Cardiac fibroblast (primary cell): Measurements from ENCODE around the gene MICOS13.
A peak's percentile ranks its signal among the peaks of the same experiment; 100 is the strongest.
"Not testable (repeated sequence)": the region's sequence is repeated elsewhere in the genome, so short reads cannot be mapped to it uniquely, and the experiment has no call there.

Experiments used
- DNase-seq, 2 donors: peaks; one replicate each; pipeline versions ENCODE4 v3.0.0 to v3.0.0-alpha.2; 2010; ENCODE audit warnings: low read depth in 2 of 2
- H3K4me3 ChIP-seq, 2 donors: replicated peaks in 1 of 2; 1 replicate in 1 of 2; 2 replicates in 1 of 2; pipeline ENCODE4 v1.5.1; 2011; ENCODE audit warnings: low read depth in 2 of 2, low read length in 2 of 2, mild to moderate bottlenecking in 2 of 2, moderate library complexity in 1 of 2
- TF ChIP-seq, protein P1 (sequence below): IDR thresholded peaks from one replicate; pipeline ENCODE4 v1.5.1; 2011; ENCODE audit warnings: low read depth, mild to moderate bottlenecking, low read length, inconsistent platforms

MICOS13 gene

DNA sequence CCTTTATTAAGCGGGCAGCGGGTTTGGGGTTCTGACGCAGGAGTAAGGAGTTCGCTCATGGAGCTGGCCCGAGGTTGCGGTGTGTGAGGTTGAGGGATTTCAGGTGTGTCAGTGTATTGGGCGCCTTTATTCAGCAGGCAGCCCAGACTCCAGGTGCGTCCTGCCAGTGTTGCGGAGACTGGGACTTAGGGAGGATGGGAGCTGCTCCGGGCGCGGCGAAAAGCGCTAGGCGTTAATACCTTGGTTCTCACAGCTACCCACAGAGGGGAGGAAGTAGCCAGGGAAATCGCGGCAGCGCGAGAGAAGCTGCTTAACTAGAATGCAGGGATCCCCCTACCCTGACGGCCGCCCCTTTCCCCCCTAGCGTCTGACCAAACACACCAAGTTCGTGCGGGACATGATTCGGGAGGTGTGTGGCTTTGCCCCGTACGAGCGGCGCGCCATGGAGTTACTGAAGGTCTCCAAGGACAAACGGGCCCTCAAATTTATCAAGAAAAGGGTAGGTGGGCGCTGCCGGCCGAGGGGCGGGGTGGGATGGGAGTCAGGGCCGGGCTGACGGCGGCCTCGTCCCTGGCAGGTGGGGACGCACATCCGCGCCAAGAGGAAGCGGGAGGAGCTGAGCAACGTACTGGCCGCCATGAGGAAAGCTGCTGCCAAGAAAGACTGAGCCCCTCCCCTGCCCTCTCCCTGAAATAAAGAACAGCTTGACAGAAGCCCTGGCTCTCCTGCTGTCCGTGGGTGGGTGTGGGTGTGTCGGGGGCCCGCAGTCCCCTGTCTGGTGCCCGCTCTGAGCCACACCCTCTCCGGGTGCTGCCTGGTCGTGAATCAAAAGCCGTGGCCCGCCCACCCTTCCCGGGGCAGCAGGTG is 10.9 kb upstream of the MICOS13 start:
- peak overlapping the region; percentile 93 to 96 for H3K4me3 ChIP-seq
- TF ChIP-seq, protein P1, sequence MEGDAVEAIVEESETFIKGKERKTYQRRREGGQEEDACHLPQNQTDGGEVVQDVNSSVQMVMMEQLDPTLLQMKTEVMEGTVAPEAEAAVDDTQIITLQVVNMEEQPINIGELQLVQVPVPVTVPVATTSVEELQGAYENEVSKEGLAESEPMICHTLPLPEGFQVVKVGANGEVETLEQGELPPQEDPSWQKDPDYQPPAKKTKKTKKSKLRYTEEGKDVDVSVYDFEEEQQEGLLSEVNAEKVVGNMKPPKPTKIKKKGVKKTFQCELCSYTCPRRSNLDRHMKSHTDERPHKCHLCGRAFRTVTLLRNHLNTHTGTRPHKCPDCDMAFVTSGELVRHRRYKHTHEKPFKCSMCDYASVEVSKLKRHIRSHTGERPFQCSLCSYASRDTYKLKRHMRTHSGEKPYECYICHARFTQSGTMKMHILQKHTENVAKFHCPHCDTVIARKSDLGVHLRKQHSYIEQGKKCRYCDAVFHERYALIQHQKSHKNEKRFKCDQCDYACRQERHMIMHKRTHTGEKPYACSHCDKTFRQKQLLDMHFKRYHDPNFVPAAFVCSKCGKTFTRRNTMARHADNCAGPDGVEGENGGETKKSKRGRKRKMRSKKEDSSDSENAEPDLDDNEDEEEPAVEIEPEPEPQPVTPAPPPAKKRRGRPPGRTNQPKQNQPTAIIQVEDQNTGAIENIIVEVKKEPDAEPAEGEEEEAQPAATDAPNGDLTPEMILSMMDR, result no peak
- DNase-seq, result peak; percentile 61 to 79

DNA sequence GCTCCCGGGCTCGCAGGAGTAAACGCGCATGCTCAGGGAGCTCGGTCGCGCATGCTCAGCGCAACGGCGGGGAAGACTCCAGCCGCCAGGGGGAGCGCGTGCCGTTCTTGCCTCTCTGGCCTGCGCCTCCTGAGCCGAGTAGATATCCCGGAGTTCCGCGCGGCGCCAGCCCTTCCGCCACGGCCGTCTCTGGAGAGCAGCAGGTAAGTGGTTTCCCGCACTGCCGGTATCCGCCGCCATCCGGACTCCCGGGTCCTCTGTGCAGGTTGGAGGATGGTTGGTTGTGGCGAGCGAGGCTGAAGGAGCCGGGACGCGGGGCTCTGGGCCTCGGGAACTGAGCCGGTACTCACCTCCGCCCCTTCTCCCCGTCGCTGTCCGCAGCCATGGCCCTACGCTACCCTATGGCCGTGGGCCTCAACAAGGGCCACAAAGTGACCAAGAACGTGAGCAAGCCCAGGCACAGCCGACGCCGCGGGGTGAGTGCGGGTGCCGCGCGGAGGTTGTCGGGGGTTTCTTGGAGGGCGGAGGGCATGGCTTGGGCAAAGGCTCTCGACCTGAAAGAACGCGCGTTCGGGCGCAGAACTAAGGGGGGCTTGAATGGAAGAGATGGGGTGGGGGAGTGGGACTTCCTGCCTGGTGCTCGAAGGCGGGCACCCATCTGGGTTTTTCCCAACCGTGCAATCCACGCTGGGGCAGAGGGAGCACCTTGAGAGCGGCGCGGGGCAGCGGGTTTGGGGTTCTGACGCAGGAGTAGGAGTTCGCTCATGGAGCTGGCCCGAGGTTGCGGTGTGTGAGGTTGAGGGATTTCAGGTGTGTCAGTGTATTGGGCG is 10.0 kb upstream of the MICOS13 start, which contains the start of gene RPL36:
Gene RPL36, plus strand, starts transcription at position 171 of the 830 bp plus-strand sequence. Its CDS starts 213 bp downstream, at position 384.
- TF ChIP-seq, protein P1, result peak; percentile 99
- H3K4me3 ChIP-seq, result peak within 1 kb of the TSS; percentile 93 to 96
- peak; percentile 97 to 98 for DNase-seq

DNA sequence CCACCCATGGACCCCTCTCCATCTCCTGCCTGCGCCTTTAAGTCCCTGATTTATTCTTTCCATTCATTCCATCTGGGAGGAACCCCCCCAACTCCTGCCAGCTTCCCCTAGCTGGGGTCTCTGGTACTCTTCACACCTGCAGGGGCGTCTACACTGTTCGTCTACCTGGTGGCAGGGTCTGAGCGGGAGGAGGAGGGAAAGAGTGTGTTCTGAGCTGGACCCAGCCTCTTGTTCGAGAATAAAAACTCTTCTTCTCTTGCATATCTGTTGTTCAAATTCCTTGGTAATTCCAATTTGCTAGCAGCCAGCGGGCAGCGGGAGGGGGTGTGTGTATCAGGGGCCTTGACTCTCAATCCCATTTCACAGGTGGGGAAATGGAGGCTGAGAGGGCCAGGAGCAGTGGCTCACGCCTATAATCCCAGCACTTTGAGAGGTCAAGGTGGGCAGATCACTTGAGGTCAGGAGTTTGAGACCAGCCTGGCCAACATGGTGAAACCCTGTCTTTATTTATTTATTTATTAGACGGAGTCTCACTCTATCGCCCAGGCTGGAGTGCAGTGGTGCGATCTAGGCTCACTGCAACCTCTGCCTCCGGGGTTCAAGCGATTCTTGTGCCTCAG is 8.1 kb upstream of the MICOS13 start:
- H3K4me3 ChIP-seq, DNase-seq: not testable (repeated sequence)

DNA sequence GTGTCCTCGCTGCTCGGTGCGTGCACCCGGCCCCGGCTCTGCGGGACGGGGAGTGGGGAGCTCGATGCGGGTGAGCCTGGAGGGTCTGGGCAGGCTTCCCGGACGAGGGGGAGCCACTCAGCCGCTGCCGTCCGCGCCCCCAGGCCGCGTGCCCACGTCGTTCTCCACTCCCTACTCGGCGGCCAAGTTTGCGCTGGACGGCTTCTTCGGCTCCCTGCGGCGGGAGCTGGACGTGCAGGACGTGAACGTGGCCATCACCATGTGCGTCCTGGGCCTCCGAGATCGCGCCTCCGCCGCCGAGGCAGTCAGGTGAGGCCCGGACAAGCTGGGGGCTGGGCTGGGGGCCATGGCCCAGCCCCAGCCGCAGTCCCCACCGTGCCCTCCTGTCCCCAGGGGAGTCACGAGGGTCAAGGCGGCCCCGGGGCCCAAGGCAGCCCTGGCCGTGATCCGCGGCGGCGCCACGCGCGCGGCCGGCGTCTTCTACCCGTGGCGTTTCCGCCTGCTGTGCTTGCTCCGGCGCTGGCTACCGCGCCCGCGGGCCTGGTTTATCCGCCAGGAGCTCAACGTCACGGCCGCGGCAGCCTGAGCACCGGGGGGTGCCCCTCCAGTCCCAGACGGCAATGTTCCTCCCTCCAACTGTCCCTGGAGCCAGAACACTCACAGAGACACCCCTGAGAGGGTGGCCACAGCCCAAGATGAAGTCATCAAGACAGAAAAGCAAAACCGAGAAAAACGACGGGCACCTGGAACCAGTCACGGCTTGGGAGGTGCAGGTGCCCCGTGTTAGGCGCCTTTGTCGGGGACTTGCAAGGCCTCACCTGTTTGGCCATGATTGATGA is 7.3 kb upstream of the MICOS13 start:
- DNase-seq, result no peak
- TF ChIP-seq, protein P1, result no peak
- peak overlapping the region; percentile 49 to 51 for H3K4me3 ChIP-seq

DNA sequence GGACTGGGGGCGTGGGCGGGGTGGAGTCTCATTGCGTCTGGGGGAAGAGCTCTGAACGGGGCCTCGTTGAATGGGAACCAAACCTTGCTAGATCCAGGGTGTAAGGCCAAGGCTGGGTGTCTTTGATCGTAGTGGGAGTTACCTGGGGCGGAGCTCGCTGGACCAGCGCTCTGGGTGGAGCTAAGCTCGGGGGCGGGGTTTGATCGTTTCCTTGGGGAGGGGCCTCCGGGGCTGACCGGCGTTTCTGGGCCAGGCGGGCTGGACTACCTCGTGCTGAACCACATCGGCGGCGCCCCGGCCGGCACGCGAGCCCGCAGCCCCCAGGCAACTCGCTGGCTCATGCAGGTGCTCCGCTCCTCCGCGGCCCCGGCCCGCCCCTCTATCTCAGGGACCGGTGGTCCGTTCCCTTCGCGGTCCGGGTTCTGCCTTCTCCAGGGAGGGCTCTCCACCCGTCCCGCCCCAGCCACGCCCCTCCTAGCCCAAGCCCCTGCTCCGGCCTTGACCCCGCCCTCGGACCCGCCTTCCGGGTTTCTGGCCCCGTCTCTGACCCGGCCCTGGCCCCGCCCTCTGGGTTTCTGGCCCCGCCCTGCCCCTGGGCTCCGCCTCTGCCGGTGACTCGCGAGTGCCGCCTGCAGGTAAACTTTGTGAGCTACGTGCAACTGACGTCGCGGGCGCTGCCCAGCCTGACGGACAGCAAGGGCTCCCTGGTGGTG is 6.5 kb upstream of the MICOS13 start:
- peak overlapping the region; percentile 51 to 60 for H3K4me3 ChIP-seq
- peak; percentile 96 for DNase-seq
- TF ChIP-seq, protein P1, result peak; percentile 83

DNA sequence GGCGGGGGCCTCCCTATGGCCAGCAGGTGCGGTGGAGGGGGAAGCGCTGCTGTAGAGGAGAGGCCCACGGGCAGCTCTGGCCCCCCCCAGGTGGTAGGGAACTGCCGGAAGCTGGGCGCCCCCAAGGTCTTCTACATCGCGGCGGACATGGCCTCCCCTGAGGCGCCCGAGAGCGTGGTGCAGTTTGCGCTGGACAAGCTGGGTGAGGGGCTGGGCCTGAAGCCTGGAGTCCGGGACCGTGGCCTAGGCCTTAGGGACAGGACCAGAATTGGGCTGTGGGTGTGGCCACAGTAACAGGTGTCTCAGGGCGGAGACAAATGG is 6.0 kb upstream of the MICOS13 start:
- DNase-seq, result no peak
- TF ChIP-seq, protein P1, result no peak
- no peak overlapping the region for H3K4me3 ChIP-seq
